ENCODE data around the gene TUBB4B.

TUBB4B gene

GRCh38 chr9:137240841-137241489 is at the start of gene TUBB4B:
TUBB4B (plus strand) TSS chr9:137241287; CDS start chr9:137241361, 74 bp downstream.
- peak; percentile 100 for DNase-seq

GRCh38 chr9:137191691-137192447 is 49.2 kb upstream of the TUBB4B start:
- no peak for DNase-seq

- DNase-seq = no peak
Measured at GRCh38 chr9:137192448-137192780, 48.7 kb upstream of the TUBB4B start.

GRCh38 chr9:137192859-137193258 is 48.2 kb upstream of the TUBB4B start:
- DNase-seq = no peak

GRCh38 chr9:137193771-137194170 is 47.3 kb upstream of the TUBB4B start:
- DNase-seq = no peak

GRCh38 chr9:137194388-137194787 is 46.7 kb upstream of the TUBB4B start:
- DNase-seq = no peak

GRCh38 chr9:137194909-137195308 is 46.2 kb upstream of the TUBB4B start:
- peak; percentile 80 for DNase-seq

- DNase-seq = peak; percentile 99
Measured at GRCh38 chr9:137195525-137196220, 45.4 kb upstream of the TUBB4B start.

GRCh38 chr9:137198051-137198901 is 42.8 kb upstream of the TUBB4B start:
- DNase-seq = no peak

- DNase-seq = no peak
Measured at GRCh38 chr9:137198902-137199283, 42.2 kb upstream of the TUBB4B start.

- DNase-seq = no peak
Measured at GRCh38 chr9:137199411-137200121, 41.5 kb upstream of the TUBB4B start.

- peak; percentile 100 for DNase-seq
Measured at GRCh38 chr9:137200311-137201204, 40.5 kb upstream of the TUBB4B start, which contains the start of gene TPRN. TPRN (minus strand) TSS chr9:137200741; CDS start chr9:137200711, 30 bp downstream.

GRCh38 chr9:137201205-137201868 is 39.8 kb upstream of the TUBB4B start:
- DNase-seq = no peak

- DNase-seq = no peak
Measured at GRCh38 chr9:137202966-137203365, 38.1 kb upstream of the TUBB4B start.

- DNase-seq = no peak
Measured at GRCh38 chr9:137204731-137205125, 36.4 kb upstream of the TUBB4B start.

GRCh38 chr9:137205126-137206069 is 35.7 kb upstream of the TUBB4B start, which contains the start of the genes NDOR1 and TMEM203:
NDOR1 (plus strand) TSS chr9:137205700; CDS start chr9:137205778, 78 bp downstream.
TMEM203 (minus strand) TSS chr9:137205648; CDS start chr9:137205414, 234 bp downstream.
- DNase-seq = peak; percentile 92

GRCh38 chr9:137206602-137207001 is 34.5 kb upstream of the TUBB4B start:
- DNase-seq = no peak

- DNase-seq = no peak
Measured at GRCh38 chr9:137211532-137211931, 29.6 kb upstream of the TUBB4B start.

GRCh38 chr9:137212520-137212919 is 28.6 kb upstream of the TUBB4B start:
- DNase-seq = no peak
